Tibial nerve (tissue), 4 donors: ENCODE measurements around the gene RNF181. TPM values are rescaled to one million over a fixed set of nuclear protein-coding genes. Genes with fewer than 3 reads are reported as not detected.
A peak's percentile ranks its signal among the peaks of the same experiment; 100 is the strongest.

Experiments
- DNase-seq, 2 donors: peaks; one replicate each; pipeline ENCODE4 v3.0.0-alpha.2; 2019; ENCODE audit warnings: low spot score in 2 of 2
- H3K27ac ChIP-seq, 4 donors: fragments of 200-600 bp; sonication (generic) in 3 of 4; one replicate each; pipeline ENCODE4 v1.5.1; 2017 to 2019; ENCODE audit warnings: mild to moderate bottlenecking in 1 of 4
- H3K27me3 ChIP-seq, 2 donors: fragments of 200-600 bp; sonication (generic) in 1 of 2; one replicate each; pipeline versions ENCODE4 v1.5.1 to v1.6.0; 2017 to 2019
- H3K36me3 ChIP-seq, 3 donors: fragments of 200-600 bp; sonication (generic); one replicate each; pipeline ENCODE4 v1.5.1; 2018 to 2019
- H3K4me1 ChIP-seq, 4 donors: fragments of 200-600 bp; sonication (generic) in 3 of 4; one replicate each; pipeline ENCODE4 v1.5.1; 2017 to 2019
- H3K4me3 ChIP-seq, 4 donors: fragments of 200-600 bp; sonication (generic) in 3 of 4; one replicate each; pipeline ENCODE4 v1.5.1; 2017 to 2019; ENCODE audit warnings: mild to moderate bottlenecking in 1 of 4, moderate library complexity in 1 of 4
- H3K9me3 ChIP-seq, 4 donors: fragments of 200-600 bp; sonication (generic) in 3 of 4; one replicate each; pipeline ENCODE4 v1.5.1; 2017 to 2019
- EP300 ChIP-seq, 2 donors: sonication (generic); formaldehyde crosslinking; IDR thresholded peaks; one replicate each; pipeline ENCODE4 v1.6.1; 2017; ENCODE audit warnings: antibody characterized with exemption in 2 of 2, mild to moderate bottlenecking in 1 of 2
- POLR2A ChIP-seq, 2 donors: fragments of 450-650 bp; IDR thresholded peaks; one replicate each; pipeline ENCODE4 v1.6.1; 2017; ENCODE audit warnings: antibody characterized with exemption in 2 of 2, mild to moderate bottlenecking in 2 of 2, moderate library complexity in 2 of 2
- WGBS, 2 donors: methylation state at CpG; one replicate each; pipeline ENCODE4 v1.1.5; 2018; 5-methylcytosine and 5-hydroxymethylcytosine counted together
- total RNA-seq, 4 donors: library from RNA; depleted of rRNA; stranded (reverse); fragments of >200 nt; gene quantifications; one replicate each; pipeline ENCODE4 v1.1.0, GENCODE V29; 2016
- TF ChIP-seq, protein P1 (sequence below), 5 experiments: fragments of 200-600 bp in 3 of 5; fragments of 450-650 bp in 2 of 5; sonication (generic) in 3 of 5; IDR thresholded peaks; one replicate each; pipeline ENCODE4 v1.5.1; 2016 to 2019; ENCODE audit warnings: antibody characterized with exemption in 5 of 5, mild to moderate bottlenecking in 3 of 5, moderate library complexity in 2 of 5

The RNF181 gene, protein sequence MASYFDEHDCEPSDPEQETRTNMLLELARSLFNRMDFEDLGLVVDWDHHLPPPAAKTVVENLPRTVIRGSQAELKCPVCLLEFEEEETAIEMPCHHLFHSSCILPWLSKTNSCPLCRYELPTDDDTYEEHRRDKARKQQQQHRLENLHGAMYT
- total RNA-seq, result 100 to 1,000 TPM; 117 to 212 (median 162) TPM

DNA sequence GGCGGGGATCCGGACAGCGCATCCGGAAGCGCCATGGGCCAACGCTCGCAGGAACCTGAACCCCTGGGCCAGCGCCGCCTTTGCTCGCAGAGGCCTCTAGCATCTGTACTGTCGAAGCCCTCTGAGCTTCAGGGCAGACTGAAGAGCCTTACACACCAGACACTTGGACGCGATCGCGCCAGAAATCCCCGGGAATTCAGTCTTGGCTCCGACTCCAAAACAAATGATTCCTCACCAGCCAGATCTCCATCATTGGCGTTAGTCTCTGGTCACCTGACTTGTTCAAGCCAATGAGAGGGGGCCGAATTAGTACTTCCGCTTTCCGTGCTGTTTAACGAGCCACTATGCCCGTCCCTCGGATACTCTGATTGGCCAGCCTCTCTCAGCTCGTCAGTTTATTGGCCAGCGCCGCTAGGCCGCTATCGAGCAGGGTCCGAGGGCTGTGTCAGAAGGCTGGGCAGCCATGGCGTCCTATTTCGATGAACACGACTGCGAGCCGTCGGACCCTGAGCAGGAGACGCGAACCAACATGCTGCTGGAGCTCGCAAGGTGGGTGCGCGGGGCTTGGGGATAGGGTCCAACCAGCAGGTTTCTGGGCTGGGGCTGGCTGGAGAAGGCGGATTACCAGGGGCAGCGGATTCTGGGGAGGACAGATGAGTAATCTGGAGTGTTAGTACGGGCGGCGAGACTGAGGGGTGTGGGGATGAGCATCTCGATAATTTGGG, at the start of gene RNF181:
Gene RNF181, plus strand, starts transcription at position 445 of the 725 bp plus-strand sequence. Its CDS starts 19 bp downstream, at position 464.
- TF ChIP-seq POLR2A (IDR thresholded peaks at IDR 0.05) (peak; percentile 82 to 93), EP300 (IDR thresholded peaks at IDR 0.05) (peak; percentile 40 to 94)
- TF ChIP-seq, protein P1, sequence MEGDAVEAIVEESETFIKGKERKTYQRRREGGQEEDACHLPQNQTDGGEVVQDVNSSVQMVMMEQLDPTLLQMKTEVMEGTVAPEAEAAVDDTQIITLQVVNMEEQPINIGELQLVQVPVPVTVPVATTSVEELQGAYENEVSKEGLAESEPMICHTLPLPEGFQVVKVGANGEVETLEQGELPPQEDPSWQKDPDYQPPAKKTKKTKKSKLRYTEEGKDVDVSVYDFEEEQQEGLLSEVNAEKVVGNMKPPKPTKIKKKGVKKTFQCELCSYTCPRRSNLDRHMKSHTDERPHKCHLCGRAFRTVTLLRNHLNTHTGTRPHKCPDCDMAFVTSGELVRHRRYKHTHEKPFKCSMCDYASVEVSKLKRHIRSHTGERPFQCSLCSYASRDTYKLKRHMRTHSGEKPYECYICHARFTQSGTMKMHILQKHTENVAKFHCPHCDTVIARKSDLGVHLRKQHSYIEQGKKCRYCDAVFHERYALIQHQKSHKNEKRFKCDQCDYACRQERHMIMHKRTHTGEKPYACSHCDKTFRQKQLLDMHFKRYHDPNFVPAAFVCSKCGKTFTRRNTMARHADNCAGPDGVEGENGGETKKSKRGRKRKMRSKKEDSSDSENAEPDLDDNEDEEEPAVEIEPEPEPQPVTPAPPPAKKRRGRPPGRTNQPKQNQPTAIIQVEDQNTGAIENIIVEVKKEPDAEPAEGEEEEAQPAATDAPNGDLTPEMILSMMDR (IDR thresholded peaks at IDR 0.05), result peak in 1 of 5 experiments; percentile 27
- Histone ChIP-seq H3K4me3 (peak within 1 kb of the TSS; percentile 73 to 90 (median 82)), H3K27me3 (no peaks in the 10 kb centered on the region), H3K36me3 (peaks cover 0 to 37% (median 4%) of the 10 kb centered on the region in 3 donors), H3K4me1 (peaks cover 0 to 67% (median 37%) of the 10 kb centered on the region in 4 donors), H3K9me3 (no peaks in the 10 kb centered on the region), H3K27ac (peak within 1 kb of the TSS; percentile 86 to 95 (median 92))
- peak; percentile 90 to 97 for DNase-seq
- 0% methylated on average over 41 to 45 of the region's 47 CpGs for WGBS, 2 donors

DNA sequence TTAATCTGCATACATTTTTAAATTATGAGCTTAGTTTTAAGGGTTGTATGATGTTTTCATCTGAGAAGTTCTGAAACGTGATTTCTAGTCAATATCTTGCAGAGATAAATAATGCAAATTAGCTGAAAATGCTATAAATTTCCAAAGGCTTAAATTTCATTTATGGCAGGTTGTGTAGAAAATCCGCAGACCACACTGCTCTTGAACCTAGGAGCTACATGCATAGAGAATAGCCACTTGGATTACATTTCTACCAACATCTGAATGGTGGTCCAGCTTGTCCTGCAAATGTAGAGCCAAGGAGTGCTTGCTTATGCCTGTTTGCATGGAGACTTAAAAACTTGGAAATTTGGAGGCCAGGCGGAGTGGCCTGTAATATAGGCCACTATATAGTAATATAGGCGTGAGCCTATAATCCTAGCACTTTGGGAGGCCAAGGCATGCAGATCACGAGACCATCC, 49.7 kb upstream of the RNF181 start:
- no peak for TF ChIP-seq POLR2A (IDR thresholded peaks at IDR 0.05)
- TF ChIP-seq EP300 (IDR thresholded peaks at IDR 0.05), result no peak
- TF ChIP-seq, protein P1 (IDR thresholded peaks at IDR 0.05), result no peak
- H3K4me3 ChIP-seq, result no peak overlapping the region
- WGBS, 2 donors, result 73 to 86% methylated on average over 5 of the region's 5 CpGs
- DNase-seq, result no peak
- H3K36me3 ChIP-seq, result peaks cover 11 to 95% (median 40%) of the 10 kb centered on the region in 3 donors
- peaks cover 0 to 29% (median 14%) of the 10 kb centered on the region in 4 donors for H3K4me1 ChIP-seq
- H3K27ac ChIP-seq, result no peak overlapping the region
- H3K27me3 ChIP-seq, result no peaks in the 10 kb centered on the region
- no peaks in the 10 kb centered on the region for H3K9me3 ChIP-seq

DNA sequence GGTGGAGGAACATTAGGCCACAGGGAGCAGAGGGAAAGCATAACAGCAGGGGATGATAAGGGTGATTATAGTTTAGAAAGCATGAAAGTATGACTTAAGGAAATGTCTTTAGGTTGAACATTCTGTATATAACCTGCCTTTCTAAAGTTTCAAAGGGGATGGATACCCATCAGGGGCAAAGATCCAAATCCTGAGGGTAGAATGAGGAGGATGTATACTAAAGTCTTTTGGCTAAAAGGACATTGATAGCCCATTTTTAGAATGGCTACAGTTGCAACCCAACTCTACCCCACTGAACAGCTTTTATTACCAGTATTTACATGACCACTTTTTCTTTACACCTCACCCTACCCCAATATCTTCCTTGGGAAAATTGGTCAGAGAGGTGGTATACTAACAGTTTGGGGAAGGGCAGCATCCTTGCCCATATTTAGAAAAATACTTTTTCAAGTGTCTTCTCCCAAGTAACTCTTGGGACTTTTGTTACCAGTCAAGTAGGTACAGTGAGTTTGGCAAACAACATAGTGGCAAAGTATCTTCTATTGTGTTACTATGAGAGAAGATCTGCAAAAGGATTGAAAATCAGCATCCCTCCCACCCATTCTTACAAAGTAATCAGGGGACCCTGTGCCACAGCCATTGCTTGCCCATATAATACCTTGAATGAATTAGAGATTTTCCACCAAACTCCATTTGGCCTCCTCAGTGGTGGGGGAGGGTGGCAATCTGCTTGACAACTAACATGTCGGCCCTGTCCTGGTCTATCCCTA, 48.3 kb upstream of the RNF181 start:
- Histone ChIP-seq H3K4me3 (no peak overlapping the region), H3K27me3 (no peaks in the 10 kb centered on the region), H3K36me3 (peaks cover 9 to 95% (median 36%) of the 10 kb centered on the region in 3 donors), H3K4me1 (peaks cover 0 to 23% (median 1%) of the 10 kb centered on the region in 4 donors), H3K9me3 (no peaks in the 10 kb centered on the region), H3K27ac (no peak overlapping the region)
- 89 to 95% methylated on average over 1 of the region's 1 CpG for WGBS, 2 donors
- TF ChIP-seq EP300 (IDR thresholded peaks at IDR 0.05), result no peak
- TF ChIP-seq, protein P1 (IDR thresholded peaks at IDR 0.05), result no peak
- no peak for DNase-seq

DNA sequence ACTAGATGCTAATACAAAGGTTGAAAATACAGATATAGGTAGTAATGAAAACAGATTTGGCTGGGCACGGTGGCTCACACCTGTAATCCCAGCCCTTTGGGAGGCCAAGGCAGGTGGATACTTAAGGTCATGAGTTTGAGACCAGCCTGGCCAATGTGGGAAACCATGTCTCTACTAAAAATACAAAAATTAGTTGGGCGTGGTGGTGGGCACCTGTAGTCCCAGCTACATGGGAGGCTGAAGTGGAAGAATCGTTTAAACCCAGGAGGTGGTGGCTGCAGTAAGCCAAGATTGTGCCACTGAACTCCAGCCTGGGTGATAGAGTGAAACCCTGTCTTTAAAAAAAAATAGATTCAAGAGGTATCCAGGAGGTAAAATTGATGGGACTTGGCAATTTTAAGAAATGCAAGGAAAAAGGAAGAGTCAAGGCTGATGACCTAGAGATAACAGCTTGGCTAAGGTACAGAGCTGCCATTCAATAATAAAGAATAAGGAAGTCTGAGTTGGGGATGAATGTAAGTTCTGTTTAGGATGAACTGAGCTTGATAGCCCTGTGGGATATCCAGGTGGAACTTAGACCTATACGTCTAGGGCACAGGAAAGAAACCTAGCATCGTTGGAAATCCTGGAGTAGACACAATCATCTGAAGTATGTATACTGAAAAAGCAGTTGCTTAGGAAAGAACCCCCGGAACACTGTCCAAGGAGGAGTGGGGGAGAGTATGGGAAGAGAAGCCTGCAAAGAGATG, 47.5 kb upstream of the RNF181 start:
- TF ChIP-seq POLR2A (IDR thresholded peaks at IDR 0.05) (no peak), EP300 (IDR thresholded peaks at IDR 0.05) (no peak)
- TF ChIP-seq, protein P1 (IDR thresholded peaks at IDR 0.05), result no peak
- Histone ChIP-seq H3K9me3 (no peaks in the 10 kb centered on the region), H3K27ac (no peak overlapping the region), H3K36me3 (peaks cover 7 to 95% (median 37%) of the 10 kb centered on the region in 3 donors), H3K27me3 (no peaks in the 10 kb centered on the region), H3K4me3 (no peak overlapping the region), H3K4me1 (peaks cover 0 to 15% (median 0%) of the 10 kb centered on the region in 4 donors)
- no peak for DNase-seq
- WGBS, 2 donors, result 74 to 77% methylated on average over 6 of the region's 6 CpGs
